Measurements from ENCODE around the gene SIGLEC5. TPM values are rescaled to one million over a fixed set of nuclear protein-coding genes. Genes with fewer than 3 reads are reported as not detected.

The SIGLEC5 gene
- polyA plus RNA-seq, 3 donors from 2014 or later = 0.49 TPM; not detected in 2

DNA sequence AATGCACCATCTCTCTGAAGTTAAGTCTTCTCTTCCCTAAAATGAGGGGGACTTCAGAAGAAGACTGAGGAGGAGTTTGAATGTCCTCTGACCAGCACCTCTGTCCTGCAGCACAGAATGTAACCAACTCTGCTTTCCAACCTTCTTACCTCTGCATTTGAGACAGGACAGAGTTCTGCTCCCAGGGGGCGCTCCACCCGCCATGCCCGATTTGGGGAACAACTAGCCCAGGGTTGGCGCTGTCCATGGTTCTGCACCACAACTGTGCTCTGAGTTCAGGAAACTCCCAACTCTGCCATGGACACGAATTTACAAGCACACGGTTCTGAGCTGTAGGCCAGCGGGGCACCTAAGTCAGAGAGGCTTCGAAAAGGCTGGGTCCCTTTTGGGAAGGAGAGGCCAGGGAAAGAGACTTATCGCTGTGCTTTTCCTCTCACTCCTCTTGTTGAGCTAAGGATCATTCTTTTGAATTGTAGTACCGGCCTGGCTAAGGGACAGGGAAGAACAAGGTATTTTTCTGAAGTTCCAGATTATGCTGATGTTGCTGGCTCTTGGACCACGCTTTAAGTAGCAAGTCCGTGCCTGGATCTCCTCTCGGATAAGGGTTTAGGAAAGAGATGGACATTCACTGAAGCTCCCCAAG, 22.2 kb downstream of the SIGLEC5 start:
- Mint-ChIP-seq H3K4me3 (no peak overlapping the region), H3K4me1 (peaks cover 11 to 12% of the 10 kb centered on the region in 2 donors), H3K27ac (no peak overlapping the region), H3K36me3 (peaks cover 0 to 22% (median 0%) of the 10 kb centered on the region in 3 donors), H3K9me3 (peaks cover 0 to 6% (median 2%) of the 10 kb centered on the region in 6 donors), H3K27me3 (ENCODE audit: low read depth in 3 of 3) (peaks cover 0 to 10% (median 2%) of the 10 kb centered on the region in 3 donors)
- peak; percentile 26 to 39 (median 38) for DNase-seq

DNA sequence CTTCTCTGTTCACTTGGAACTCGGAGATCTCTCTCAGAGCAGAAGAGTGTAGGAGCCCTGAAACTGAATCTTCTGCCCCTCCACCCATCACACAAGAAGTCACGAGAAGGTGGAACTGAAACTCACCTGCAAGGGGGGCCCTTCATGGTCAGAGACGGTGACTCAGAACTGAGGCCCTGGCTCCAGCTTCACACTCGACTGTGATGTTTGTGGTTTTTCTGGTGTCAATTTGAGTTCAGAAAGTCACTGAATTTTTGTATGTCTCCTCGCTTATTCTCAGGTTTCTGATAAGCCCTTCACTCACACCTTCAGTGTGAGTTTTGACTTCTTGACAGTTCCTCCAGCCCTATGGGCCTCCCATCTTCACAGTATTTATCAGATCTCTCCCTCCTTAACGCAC, 23.1 kb downstream of the SIGLEC5 start:
- DNase-seq = peak in 1 of 3 donors; percentile 22
- Mint-ChIP-seq H3K27me3 (ENCODE audit: low read depth in 3 of 3) (peaks cover 0 to 5% (median 3%) of the 10 kb centered on the region in 3 donors), H3K36me3 (peaks cover 4 to 16% (median 4%) of the 10 kb centered on the region in 3 donors), H3K27ac (peak overlapping the region in 2 of 6 donors; percentile 4 to 69), H3K9me3 (peaks cover 0 to 6% (median 0%) of the 10 kb centered on the region in 6 donors), H3K4me3 (no peak overlapping the region), H3K4me1 (peaks cover 11 to 15% of the 10 kb centered on the region in 2 donors)

DNA sequence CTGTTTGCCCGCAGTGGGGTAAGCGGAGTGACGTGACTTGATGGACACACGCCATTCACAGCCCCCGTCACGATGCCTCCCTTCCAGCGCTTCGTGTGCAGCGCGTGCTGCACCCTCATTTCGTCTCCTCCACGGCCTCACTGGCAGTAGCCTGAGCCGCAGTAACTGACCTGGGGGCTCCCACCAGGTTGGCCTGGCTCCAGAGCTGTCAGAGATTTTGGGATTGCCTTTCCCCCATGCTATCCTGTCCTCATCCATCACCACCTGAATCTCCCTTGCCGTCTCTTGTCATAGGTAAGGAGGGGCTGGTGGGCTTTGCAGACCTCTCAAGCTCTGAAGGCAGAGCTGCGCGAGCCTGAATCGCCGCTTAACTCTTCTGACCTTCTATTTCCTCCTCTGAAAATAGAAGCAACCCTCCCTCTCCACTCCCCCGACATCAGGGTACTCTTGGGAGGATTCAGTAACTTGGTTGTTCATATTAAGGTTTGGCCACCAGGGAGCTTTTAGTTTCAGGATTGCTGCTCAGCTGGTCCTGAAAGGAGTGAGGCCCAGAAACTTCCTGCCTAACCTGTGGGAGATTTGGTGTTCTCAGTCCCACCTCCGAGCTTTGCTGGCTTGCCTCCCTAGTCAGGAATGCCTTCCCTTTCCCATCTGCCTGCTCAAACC, 27.9 kb downstream of the SIGLEC5 start:
- H3K4me1 Mint-ChIP-seq = peaks cover 4 to 9% of the 10 kb centered on the region in 2 donors
- peaks cover 0 to 3% (median 0%) of the 10 kb centered on the region in 6 donors for H3K9me3 Mint-ChIP-seq
- H3K27ac Mint-ChIP-seq = peak overlapping the region in 1 of 6 donors; percentile 72
- no peak for DNase-seq
- peaks cover 3 to 4% (median 4%) of the 10 kb centered on the region in 3 donors for H3K27me3 Mint-ChIP-seq (ENCODE audit: low read depth in 3 of 3)
- H3K4me3 Mint-ChIP-seq = peak overlapping the region; percentile 8 to 78 (median 68)
- peaks cover 4 to 8% (median 5%) of the 10 kb centered on the region in 3 donors for H3K36me3 Mint-ChIP-seq

DNA sequence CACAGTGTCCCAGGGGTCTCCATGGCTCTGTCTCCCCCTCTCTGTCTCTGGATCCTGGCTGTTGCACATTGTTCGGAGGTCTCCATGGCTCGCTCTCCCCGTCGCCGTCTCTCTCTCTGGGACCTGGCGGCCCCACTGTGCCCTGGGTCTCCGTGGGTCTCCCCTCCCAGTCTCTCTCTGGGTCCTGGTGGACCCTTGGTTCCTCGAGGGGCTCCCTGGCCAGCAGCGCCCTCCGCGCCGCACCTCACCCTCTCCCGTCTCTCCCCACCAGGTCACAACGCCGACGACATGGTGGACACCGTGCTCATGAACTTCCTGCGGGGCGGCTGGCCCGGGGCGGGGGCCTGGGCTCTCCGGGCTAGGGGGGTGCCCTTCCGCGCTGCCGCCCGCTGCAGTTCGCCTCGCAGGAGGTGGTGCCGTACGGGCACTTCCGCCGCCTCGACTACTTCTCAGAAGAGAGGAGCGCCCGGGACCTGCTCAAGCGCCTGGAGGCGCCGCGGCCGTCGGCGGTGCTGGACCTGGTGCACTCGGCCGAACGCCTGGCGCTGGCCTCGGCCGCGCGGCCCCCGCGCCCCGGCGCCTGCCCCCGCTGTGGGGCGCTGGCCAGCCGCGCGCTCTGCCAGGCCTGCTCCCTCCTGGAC, 29.1 kb downstream of the SIGLEC5 start:
- Mint-ChIP-seq H3K4me3 (peak overlapping the region; percentile 5 to 66 (median 47)), H3K27me3 (ENCODE audit: low read depth in 3 of 3) (peaks cover 4 to 6% (median 6%) of the 10 kb centered on the region in 3 donors), H3K27ac (no peak overlapping the region), H3K4me1 (peaks cover 0 to 4% of the 10 kb centered on the region in 2 donors), H3K9me3 (peaks cover 0 to 3% (median 0%) of the 10 kb centered on the region in 6 donors), H3K36me3 (peaks cover 4 to 8% (median 5%) of the 10 kb centered on the region in 3 donors)
- DNase-seq = peak; percentile 17 to 21 (median 18)

DNA sequence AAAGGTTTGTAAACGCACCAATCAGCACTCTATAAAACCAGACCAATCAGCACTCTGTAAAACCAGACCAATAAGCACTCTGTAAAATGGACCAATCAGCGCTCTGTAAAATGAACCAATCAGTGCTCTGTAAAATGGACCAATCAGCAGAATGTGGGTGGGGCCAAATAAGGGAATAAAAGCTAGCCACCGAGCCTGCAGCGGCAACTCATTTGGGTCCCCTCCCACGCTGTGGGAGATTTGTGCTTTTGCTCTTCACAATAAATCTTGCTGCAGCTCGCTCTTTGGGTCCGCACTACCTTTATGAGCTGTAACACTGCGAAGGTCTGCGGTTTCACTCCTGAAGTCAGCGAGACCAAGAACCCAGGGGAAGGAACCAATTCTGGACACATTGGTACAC, 31.1 kb downstream of the SIGLEC5 start:
- Mint-ChIP-seq H3K9me3 (peaks cover 0 to 7% (median 0%) of the 10 kb centered on the region in 6 donors), H3K27me3 (ENCODE audit: low read depth in 3 of 3) (peaks cover 6 to 9% (median 7%) of the 10 kb centered on the region in 3 donors)

DNA sequence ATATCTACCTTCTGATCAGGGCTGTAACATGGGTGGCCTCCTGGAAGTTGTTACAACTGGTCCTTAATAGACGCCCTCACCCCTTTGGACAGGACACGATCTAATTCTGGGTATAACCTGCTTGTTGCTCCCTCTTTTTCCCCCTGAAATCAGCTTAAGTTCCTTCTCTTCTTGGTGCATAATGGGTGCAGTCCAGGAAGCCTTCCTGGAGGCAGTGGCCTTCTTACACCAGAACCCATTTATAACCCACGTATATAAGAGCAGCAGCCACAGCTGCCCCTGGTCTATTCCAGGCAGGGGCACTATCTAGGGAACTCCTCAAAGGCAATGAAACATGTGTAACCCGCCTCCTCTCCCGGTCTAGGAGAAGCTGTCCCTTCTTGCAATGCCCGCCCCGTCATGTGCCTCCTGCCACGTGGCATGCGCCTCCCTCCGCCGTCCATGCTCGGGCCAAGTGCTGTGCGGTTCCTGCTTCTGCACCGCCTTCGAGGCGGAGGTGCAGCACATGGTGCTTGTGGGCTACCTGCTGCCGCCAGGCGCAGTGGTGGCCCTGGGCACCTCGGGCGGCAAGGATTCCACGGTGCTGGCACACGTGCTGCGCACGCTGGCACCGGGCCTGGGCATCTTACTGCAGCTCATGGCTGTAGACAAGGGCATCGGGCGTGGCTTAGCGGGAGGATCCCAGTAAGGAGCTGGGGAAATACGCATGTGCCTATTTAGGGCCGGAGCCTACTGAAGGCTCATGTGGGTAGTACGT, 31.9 kb downstream of the SIGLEC5 start:
- no peak overlapping the region for H3K27ac Mint-ChIP-seq
- peaks cover 4 to 12% (median 5%) of the 10 kb centered on the region in 3 donors for H3K36me3 Mint-ChIP-seq
- peaks cover 0 to 7% (median 0%) of the 10 kb centered on the region in 6 donors for H3K9me3 Mint-ChIP-seq
- peaks cover 23 to 24% of the 10 kb centered on the region in 2 donors for H3K4me1 Mint-ChIP-seq
- H3K4me3 Mint-ChIP-seq = no peak overlapping the region
- no peak for DNase-seq
- peaks cover 6 to 10% (median 7%) of the 10 kb centered on the region in 3 donors for H3K27me3 Mint-ChIP-seq (ENCODE audit: low read depth in 3 of 3)

More for the DNA sequence above, 31.1 kb downstream of the SIGLEC5 start:
- DNase-seq = no peak
- H3K4me3 Mint-ChIP-seq = no peak overlapping the region
- no peak overlapping the region for H3K27ac Mint-ChIP-seq
- peaks cover 4 to 13% (median 5%) of the 10 kb centered on the region in 3 donors for H3K36me3 Mint-ChIP-seq
- peaks cover 16 to 17% of the 10 kb centered on the region in 2 donors for H3K4me1 Mint-ChIP-seq

DNA sequence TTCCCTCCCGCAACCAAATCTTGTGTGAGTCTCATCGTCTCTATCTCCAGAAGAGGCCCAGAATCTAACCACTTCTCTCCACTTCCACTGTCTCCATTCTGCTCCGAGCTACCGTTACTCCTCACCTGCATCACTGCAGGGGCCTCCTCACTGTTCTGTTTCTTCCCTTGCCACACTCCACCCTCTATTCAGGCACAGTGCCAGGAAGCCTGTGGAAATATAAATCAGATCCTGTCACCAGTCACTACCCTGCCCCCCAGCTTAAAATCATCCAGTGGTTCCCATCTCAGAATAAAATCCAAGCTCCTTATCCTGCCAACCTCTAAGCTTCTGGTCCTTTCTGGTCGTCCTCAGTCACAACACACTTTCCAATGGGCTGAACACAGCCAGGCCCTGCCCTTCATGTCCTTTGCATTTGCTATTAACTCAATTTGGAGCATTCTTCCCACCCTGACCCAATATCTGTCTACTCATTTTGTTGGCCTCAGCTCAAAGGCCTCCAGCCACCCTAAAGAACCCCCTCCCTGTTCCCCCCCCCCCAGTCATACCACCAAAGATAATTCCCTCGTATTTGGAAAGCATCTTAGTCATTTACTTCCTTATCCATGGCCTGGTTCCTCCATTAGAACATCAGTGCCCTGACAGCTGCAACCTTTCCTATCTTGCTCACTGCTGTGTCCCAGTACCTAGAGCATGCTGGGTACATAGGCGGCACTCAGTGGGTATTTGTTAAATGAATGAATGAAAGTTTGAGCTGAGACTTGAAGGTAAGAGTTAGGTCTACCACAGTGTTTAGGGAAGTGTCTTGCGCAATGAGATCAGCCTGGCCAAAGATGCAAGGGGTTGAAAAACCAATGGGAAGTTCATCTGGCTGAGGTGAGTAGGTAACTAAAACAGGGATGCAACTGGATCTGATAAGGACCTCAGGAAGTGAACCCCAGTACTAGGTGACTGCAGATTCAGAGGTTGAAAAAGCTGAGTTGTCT, 34.7 kb downstream of the SIGLEC5 start:
- H3K4me1 Mint-ChIP-seq = peaks cover 20 to 25% of the 10 kb centered on the region in 2 donors
- peak overlapping the region in 4 of 6 donors; percentile 29 to 87 (median 76) for H3K27ac Mint-ChIP-seq
- H3K4me3 Mint-ChIP-seq = peak overlapping the region; percentile 92 to 98 (median 96)
- H3K27me3 Mint-ChIP-seq (ENCODE audit: low read depth in 3 of 3) = peaks cover 2 to 8% (median 7%) of the 10 kb centered on the region in 3 donors
- peaks cover 0 to 9% (median 0%) of the 10 kb centered on the region in 3 donors for H3K36me3 Mint-ChIP-seq
- H3K9me3 Mint-ChIP-seq = peaks cover 0 to 7% (median 0%) of the 10 kb centered on the region in 6 donors
- DNase-seq = no peak

DNA sequence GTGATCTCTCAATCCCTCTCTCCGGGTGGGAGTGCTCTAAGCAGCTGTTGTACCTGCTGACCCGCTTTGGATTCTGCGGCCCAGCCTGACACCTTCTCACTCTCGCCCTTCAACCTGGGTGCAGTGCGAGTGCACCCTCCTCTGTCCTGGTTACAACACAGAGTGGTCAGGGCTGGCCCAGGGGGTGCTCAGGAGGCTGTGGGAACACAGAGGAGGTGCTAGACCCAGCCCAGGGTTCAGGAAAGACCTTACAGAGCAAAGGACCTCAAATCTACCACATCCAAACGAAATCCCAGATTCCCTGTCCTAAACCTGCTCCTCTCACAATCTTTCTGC, 35.5 kb downstream of the SIGLEC5 start:
- Mint-ChIP-seq H3K27me3 (ENCODE audit: low read depth in 3 of 3) (peaks cover 2 to 5% (median 3%) of the 10 kb centered on the region in 3 donors), H3K27ac (peak overlapping the region in 4 of 6 donors; percentile 79 to 87 (median 84))

DNA sequence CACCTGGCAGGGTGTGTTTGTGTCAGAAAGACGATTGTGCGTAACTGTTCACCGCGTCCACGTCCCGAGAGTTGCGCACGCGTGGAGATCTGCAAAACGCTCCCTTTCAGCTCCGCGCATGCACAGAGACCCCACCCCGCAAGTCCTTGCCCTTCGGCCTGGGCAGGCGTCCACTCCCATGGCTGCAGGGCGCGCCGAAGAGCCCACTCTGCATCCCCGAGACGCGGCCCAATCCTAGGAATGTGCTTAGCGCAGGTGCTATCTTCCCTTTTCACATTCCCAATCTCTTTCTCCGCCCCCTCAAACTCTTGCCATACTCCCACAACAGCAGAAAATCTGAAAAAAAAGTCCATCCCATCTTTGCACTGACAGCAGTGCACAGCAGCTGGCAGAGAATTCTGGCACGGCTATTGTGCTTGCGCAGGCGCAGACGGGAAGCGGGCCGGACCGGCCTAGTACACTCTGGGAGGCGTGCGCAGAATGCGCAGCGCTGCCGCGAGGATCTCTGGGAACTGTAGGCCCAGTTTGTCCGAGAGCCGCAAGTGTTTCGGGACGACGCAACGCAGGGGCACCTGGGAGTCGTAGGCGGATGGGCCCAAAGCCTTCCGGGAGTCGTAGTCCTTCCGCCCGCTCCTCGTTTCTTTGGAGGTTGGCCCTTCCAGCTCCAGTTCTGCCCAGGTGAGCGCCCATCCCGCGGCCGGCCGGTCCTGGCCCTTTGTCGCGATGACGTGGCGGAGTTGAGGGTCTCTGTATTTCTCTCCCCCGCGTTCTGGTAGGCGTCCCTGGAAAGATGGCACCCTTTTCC, 36.0 kb downstream of the SIGLEC5 start:
- H3K27ac Mint-ChIP-seq = peak overlapping the region; percentile 64 to 87 (median 81)
- H3K27me3 Mint-ChIP-seq (ENCODE audit: low read depth in 3 of 3) = peaks cover 2 to 5% (median 3%) of the 10 kb centered on the region in 3 donors
- H3K4me1 Mint-ChIP-seq = peaks cover 20 to 25% of the 10 kb centered on the region in 2 donors
- H3K9me3 Mint-ChIP-seq = peaks cover 0 to 7% (median 0%) of the 10 kb centered on the region in 6 donors
- peaks cover 0 to 9% (median 4%) of the 10 kb centered on the region in 3 donors for H3K36me3 Mint-ChIP-seq
- peak; percentile 93 to 94 (median 94) for DNase-seq
- H3K4me3 Mint-ChIP-seq = peak overlapping the region; percentile 92 to 98 (median 96)

More for the DNA sequence above, 35.5 kb downstream of the SIGLEC5 start:
- peaks cover 0 to 9% (median 0%) of the 10 kb centered on the region in 3 donors for H3K36me3 Mint-ChIP-seq
- H3K9me3 Mint-ChIP-seq = peaks cover 0 to 7% (median 0%) of the 10 kb centered on the region in 6 donors
- H3K4me1 Mint-ChIP-seq = peaks cover 20 to 25% of the 10 kb centered on the region in 2 donors
- DNase-seq = no peak
- H3K4me3 Mint-ChIP-seq = peak overlapping the region; percentile 92 to 98 (median 96)

DNA sequence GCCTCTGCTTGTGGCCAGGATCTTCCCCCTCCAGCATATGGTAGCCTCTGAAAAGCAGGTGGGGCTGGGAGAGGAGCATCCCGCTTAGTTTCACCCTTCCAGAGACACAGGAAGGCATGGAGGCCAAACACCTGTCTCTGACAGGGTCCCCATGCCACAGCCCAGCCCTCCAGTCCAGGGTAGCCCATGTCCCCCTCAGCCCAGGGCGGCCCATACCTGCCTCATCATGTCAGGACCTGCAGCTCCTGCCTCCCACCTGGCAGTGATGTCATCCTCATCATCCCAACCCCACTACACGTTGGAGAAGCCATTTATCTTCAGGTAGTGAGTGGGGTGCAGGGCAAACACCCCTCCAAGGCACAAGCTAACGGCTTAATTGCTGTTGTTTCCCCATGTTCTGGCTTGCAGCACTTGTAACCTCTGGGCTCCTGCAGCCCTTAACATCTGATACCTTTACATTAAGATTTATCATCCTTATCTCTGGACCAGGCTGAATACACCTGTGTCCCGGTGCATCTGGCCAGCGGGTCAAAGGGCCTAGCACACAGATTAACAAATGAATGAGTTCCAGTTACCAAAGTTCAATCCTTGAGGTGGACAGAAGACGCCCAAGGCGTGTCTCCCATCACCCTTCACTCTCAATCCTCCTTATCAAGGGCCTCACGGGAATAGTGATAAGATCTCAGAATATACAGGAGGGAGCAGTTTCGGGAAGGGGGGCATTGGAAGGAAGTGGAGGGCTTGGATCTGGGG, 36.9 kb downstream of the SIGLEC5 start:
- H3K27ac Mint-ChIP-seq = peak overlapping the region in 2 of 6 donors; percentile 64 to 82

DNA sequence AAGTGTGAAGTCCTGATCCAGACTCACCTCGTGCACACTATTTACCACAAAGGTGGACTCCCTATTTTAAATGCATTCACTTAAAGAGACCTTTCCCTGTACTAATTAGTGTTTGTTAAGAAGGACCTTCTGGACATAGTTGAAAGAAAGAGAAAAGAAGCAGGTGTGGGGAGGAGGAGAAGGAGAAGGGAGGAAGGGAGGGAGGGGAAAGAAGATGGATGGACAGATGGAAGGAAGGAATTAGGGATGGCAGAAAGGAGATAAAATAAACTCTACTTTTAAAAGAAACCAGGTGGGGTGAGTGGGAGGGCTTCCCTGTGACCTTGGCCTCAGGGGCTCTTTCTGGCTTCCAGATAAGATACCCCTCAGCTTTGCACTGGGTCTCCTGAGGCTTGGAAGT, 37.7 kb downstream of the SIGLEC5 start:
- Mint-ChIP-seq H3K36me3 (peaks cover 6 to 11% (median 7%) of the 10 kb centered on the region in 3 donors), H3K9me3 (peaks cover 6 to 12% (median 7%) of the 10 kb centered on the region in 6 donors), H3K4me1 (peaks cover 20 to 25% of the 10 kb centered on the region in 2 donors), H3K4me3 (peak overlapping the region in 4 of 5 donors; percentile 14 to 49 (median 32)), H3K27ac (peak overlapping the region in 1 of 6 donors; percentile 13), H3K27me3 (ENCODE audit: low read depth in 3 of 3) (peaks cover 2 to 5% (median 3%) of the 10 kb centered on the region in 3 donors)
- DNase-seq = no peak

More for the DNA sequence above, 36.9 kb downstream of the SIGLEC5 start:
- Mint-ChIP-seq H3K9me3 (peaks cover 0 to 7% (median 2%) of the 10 kb centered on the region in 6 donors), H3K27me3 (ENCODE audit: low read depth in 3 of 3) (peaks cover 2 to 5% (median 3%) of the 10 kb centered on the region in 3 donors), H3K4me1 (peaks cover 20 to 25% of the 10 kb centered on the region in 2 donors), H3K4me3 (peak overlapping the region; percentile 92 to 98 (median 96)), H3K36me3 (peaks cover 4 to 9% (median 4%) of the 10 kb centered on the region in 3 donors)
- no peak for DNase-seq

All from immature natural killer cell (primary cell).